HG03175 (cell line): Measurements from ENCODE around the gene KRT75.
"Not testable (repeated sequence)": the region's sequence is repeated elsewhere in the genome, so short reads cannot be mapped to it uniquely, and the experiment has no call there.

ENCODE experiments used
- ATAC-seq: cut with Tn5 transposase; IDR thresholded peaks from one replicate; pipeline ENCODE4 v1.9.1; 2021; ENCODE audit warnings: mild to moderate bottlenecking, moderate library complexity; ENCODE audit not compliant: unreplicated experiment

KRT75 gene

DNA sequence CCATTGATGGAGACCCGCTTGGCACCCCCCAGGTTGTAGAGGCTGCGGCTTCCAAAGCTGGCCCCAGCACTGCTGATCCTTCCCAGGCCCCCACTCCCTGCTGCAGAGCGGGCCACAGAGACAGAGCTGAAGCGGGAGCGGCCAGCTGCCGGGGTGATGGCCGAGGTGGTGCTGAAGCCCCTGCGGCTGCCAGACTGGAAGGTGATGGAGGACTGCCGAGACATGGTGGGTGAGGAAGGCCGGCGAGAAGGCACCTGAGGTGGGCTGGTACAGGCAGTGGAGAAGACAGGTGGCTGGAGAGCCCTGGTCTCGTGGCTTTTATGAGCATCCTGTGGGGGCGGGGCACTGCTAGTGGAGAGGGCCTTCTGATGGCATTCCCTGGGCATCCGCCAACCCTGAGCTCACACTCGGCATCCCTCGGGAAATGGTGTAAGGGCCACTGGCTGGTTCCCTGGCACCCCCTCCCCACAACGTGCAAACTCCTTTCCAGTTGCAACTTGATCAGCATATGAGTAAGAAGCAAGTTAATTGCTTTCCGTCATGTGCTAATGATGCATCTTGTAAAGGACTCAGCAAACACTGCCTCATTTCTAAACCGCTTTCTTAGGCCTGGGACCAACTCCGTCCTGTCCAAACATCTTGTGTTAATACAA lies at the start of gene KRT75:
TSS of gene KRT75 (minus strand) at position 291 of the 653 bp plus-strand sequence. CDS start at position 224, 67 bp downstream.
- ATAC-seq = no peak

DNA sequence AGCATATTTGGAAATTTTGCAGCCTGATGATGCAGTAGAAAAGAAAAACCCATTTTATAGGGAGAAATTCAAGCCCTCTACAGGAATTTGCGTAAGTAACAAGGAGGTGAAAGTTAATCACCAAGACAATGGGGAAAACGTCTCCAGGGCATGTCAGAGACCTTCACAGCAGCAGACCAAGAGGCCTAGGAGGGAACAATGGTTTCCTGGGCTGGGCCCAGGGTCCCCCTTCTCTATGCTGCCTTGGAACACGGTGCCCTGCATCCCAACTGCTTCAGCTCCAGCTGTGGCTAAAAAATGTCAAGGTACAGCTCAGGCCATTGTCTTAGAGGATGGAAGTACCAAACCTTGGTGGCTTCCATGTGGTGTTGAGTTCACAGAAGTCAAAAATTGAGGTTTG lies 45.9 kb upstream of the KRT75 start:
- ATAC-seq = no peak

- no peak for ATAC-seq
Measured at GRCh38 chr12:52477651-52478050, 43.5 kb upstream of the KRT75 start.

DNA sequence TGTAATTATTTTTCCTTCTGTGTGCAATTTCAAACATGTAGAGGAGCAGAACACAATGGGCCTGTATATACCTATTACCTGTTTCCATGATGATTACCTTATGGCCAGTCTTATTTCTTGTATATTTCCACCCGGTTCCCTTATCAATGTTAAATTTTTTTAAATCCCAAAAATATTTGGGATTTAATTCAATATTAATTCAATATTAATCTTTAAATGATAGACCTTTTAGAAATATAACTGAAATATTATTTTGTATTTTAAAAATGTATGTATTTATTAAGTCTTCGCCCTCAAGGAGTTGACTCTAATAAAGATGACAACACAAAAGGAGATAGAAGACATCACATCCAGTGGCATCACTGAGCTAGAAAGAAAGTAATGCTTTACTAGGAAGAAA lies 40.0 kb upstream of the KRT75 start:
- no peak for ATAC-seq

- ATAC-seq = no peak
Measured at GRCh38 chr12:52473768-52474167, 39.6 kb upstream of the KRT75 start, which contains the start of gene KRT6C. Gene KRT6C (minus strand): TSS chr12:52473805. CDS start chr12:52473737, 68 bp downstream.

DNA sequence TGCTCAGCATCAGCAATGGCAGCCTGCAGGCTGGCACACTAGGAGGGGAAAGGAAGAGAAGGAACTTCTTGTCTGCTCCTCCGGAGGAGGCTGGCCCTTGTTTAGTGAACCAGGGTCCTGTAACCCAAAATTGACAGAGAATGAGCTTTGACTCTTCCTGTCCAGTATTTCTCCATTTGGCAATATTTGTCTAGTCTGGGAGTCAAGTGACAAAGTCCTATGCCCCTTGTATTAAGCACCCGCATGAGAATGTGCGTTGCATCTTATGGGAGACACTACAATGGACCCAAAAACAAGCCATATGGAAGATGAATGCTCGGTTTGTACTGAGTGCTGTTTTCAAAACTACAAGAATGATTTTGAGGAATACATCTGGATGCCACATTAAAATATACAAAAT lies 35.7 kb upstream of the KRT75 start:
- no peak for ATAC-seq

DNA sequence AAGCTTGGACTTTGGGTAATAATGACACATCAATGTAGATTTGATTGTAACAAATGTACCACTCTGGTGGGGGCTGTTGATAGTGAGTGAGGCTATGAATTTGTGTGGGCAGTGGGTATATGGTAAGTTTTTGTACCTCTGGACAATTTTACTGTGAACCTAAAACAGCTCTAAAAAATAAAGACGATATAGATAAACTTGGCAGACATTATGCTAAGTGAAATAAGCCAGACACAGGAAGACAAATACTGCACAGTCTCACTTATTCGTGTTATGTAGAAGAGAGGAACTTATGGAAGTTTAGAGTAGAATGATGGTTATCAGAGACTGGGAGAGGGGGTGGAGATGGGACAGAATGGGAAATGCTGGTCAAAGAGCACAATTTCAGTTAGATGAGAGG lies 30.7 kb upstream of the KRT75 start:
- ATAC-seq = no peak

DNA sequence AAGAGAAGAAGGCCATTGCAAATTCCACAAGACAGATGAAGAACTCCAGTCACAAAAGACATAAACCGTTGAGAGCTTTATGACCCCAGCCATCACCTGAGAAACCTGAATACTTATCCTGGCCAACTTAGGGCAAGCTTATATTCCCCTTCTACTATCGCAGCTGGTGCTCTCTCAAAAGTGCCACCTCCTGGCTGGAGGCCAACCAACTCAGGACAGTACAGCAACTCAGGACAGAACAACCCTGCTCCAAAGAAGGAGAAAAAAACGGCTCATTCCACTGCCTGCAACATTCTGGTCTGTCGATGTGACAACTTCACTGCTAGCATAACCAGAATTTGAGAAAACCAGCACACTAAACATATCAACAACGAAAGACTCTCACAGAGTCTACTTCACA lies 27.5 kb upstream of the KRT75 start:
- ATAC-seq = no peak

DNA sequence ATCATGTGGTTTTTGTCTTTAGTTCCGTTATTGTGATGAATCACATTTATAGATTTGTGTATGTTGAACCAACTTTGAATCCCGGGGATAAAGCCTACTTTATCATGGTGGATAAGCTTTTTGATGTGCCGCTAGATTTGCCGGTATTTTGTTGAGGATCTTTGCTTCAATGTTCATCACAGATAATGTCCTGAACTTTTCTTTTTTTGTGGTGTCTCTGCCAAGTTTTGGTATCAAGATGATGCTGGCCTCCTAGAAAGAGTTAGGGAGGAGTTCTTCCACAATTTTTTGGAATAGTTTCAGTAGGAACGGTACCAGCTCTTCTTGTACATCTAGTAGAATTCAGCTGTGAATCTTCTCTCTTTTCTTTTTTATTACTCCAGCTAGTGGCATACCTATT lies 24.7 kb upstream of the KRT75 start:
- no peak for ATAC-seq

GRCh38 chr12:52455821-52456220 lies 21.6 kb upstream of the KRT75 start:
- no peak for ATAC-seq

GRCh38 chr12:52454411-52455201 lies 20.4 kb upstream of the KRT75 start:
- ATAC-seq = no peak

DNA sequence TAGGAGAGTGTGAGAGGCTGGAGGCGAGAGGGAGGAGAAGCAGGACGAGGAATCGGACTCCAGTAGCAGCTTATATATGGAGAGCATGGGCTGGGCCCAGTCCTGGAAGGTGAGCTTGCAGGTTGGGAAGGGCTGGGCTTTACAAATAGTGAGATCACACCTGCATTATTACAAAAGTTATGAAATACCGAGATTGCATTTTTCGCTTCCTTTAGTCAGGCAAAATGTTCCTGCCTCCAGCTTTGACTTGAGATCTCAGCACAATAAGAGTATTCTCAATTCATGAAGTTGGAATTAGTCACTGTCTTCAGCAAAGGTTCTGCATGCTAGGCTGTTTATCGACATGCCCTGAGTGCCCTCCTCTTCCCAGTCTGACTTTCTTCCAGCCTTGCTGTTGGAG lies 17.9 kb upstream of the KRT75 start, which contains the start of gene KRT6B:
TSS of gene KRT6B (minus strand) at position 46 of the 400 bp plus-strand sequence. CDS start 68 bp downstream, outside the sequence.
- ATAC-seq = no peak

DNA sequence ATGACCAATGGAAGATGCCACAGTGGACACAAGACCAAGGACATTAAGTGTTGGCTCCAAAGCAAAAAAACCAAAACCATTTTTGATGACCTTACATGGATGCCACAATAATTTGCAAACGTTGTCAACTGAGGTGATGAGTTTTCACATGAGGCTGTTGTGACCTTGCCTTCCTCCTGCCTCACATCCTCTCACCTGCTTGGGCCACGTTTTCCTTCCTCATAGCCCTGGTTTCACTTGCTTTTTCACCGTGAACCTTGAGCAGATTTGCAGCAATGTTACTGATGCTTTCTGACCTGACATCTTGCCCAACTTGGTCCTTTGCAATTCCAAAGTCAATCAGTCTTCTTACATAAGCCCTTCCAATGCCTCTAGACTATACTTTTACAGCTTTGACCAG lies 14.1 kb upstream of the KRT75 start:
- ATAC-seq = no peak

DNA sequence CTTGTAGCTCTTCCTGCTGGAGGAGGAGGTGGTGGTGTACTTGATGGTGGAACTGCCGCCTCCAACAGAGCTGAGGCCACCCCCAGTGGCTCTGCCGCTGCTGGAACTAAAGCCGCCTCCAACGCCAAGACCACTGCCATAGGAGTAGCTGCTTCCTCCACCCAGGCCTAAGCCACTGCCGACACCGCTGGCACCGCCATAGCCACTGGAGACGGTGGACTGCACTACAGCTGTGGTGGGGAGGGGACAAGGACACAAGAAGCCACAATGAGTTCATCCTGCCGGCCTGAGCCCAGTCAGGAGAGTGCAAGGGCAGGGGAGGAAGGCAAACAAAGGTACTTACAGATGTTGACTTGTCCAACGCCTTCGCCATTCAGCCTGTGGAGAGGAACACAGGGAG lies 13.0 kb upstream of the KRT75 start:
- not testable (repeated sequence) for ATAC-seq

DNA sequence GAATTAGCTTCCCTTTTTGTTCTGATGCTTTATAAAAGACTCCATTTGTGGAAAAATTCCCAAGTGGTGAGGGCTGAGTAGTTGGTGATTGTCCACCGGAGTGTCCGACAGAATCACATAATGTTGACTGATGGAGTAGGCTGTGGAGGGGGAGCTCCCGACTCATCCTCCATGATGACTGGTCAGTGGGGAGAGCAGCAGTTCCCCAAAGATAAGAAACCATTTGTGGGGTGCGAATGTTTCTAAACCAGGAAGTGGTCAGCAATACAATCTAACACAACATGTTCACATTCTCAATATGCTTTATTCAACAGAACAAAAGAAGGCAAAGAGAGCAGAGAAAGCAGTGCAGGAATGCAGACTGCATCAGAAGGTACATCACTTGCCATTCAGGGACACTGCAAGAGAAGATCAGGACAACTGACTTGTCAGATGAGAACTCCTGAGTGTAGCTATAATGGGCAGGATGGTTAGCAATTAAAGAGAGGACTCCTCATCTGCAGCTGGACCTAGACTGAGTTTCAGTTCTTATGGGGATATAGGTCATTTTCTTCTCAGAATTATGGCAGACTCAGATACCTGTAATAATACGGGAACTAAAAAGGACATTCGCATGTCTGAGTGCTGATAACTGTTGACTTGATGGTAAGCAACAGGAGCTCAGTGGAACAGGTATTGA lies 12.3 kb upstream of the KRT75 start:
- no peak for ATAC-seq

DNA sequence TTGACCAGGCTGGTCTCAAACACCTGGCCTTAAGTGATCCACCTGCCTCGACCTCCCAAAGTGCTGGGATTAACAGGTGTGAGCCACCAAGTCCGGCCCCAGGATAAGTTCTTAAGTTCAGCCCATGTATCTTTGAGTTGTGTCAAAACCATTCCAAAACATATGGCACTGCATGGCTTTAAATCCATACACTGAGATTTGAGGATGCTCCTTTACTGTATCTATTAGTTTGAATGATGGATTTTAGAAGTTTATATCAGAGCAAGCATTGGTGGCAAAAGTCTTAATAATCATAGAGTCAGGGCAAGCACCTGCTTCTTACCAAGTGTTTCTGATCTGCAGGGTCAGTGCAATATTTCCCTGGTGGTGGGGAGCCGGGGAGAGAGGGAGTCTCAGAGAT lies 11.7 kb upstream of the KRT75 start:
- no peak for ATAC-seq

GRCh38 chr12:52444647-52445595 lies 10.8 kb upstream of the KRT75 start:
- no peak for ATAC-seq

- no peak for ATAC-seq
Measured at GRCh38 chr12:52443966-52444365, 9.8 kb upstream of the KRT75 start.

GRCh38 chr12:52442600-52443061 lies 8.5 kb upstream of the KRT75 start:
- no peak for ATAC-seq

GRCh38 chr12:52441320-52441911 lies 7.2 kb upstream of the KRT75 start:
- no peak for ATAC-seq
